SK-N-SH (cell line): Measurements from ENCODE around the gene CTNS. TPM values are rescaled to one million over a fixed set of nuclear protein-coding genes. Genes with fewer than 3 reads are reported as not detected.

Source experiments
- CTCF ChIA-PET: fragments of 300-600, 350-600 bp; formaldehyde crosslinking; extraction: SDS; loops from one replicate; lab custom pipeline; 2021; lab: Yijun Ruan, JAX
- POLR2A ChIA-PET: fragments of 350-600 bp; sonication (Branson Sonifier 250); formaldehyde crosslinking; extraction: SDS; loops from one replicate; lab custom pipeline; 2020; ENCODE audit warnings: antibody characterized with exemption, inconsistent platforms; lab: Yijun Ruan, JAX
- DNase-seq: peaks from one replicate; pipeline ENCODE4 v3.0.0; 2012
- H2AFZ ChIP-seq: fragments of 200-600 bp; sonication (generic); 2 replicates; pipeline ENCODE4 v1.8.1; 2016; ENCODE audit warnings: antibody characterized with exemption, mild to moderate bottlenecking, low read depth
- H3F3A ChIP-seq: fragments of 200-600 bp; sonication (generic); replicated peaks from 2 replicates; pipeline ENCODE3; 2016; ENCODE audit warnings: antibody characterized with exemption, mild to moderate bottlenecking; ENCODE audit not compliant: insufficient read depth
- H3K27ac ChIP-seq, 2 experiments: fragments of 200-500 bp in 1 of 2; fragments of 200-600 bp in 1 of 2; sonication (Bioruptor generic) in 1 of 2; sonication (generic), shearing (Covaris generic) in 1 of 2; 2 replicates each; pipeline versions ENCODE4 v1.5.1 to v1.6.1; 2014 to 2016; ENCODE audit warnings: low read depth in 2 of 2, inconsistent platforms in 1 of 2, low read length in 1 of 2, mild to moderate bottlenecking in 1 of 2, mixed read lengths in 1 of 2
- H3K27me3 ChIP-seq: fragments of 200-600 bp; sonication (generic), shearing (Covaris generic); 2 replicates; pipeline ENCODE4 v1.6.1; 2016; ENCODE audit warnings: mixed run types; ENCODE audit not compliant: insufficient read depth
- H3K36me3 ChIP-seq, 2 experiments: fragments of 200-500 bp in 1 of 2; fragments of 200-600 bp in 1 of 2; sonication (Bioruptor generic) in 1 of 2; sonication (generic) in 1 of 2; replicated peaks in 1 of 2; 2 replicates each; pipeline versions ENCODE3 to v1.5.1; 2014 to 2016; ENCODE audit warnings: low read length in 1 of 2, mild to moderate bottlenecking in 1 of 2; ENCODE audit not compliant: insufficient read depth in 2 of 2, control insufficient read depth in 1 of 2
- H3K4me1 ChIP-seq, 2 experiments: fragments of 200-500 bp in 1 of 2; fragments of 200-600 bp in 1 of 2; sonication (Bioruptor generic) in 1 of 2; sonication (generic), shearing (Covaris generic) in 1 of 2; 2 replicates each; pipeline versions ENCODE4 v1.5.1 to v1.6.1; 2014 to 2016; ENCODE audit warnings: low read depth in 1 of 2, low read length in 1 of 2, mixed run types in 1 of 2; ENCODE audit not compliant: insufficient read depth in 2 of 2, control insufficient read depth in 1 of 2
- H3K4me2 ChIP-seq: fragments of 200-600 bp; sonication (generic), shearing (Covaris generic); 2 replicates; pipeline ENCODE4 v1.6.1; 2017; ENCODE audit warnings: mixed run types
- H3K4me3 ChIP-seq, 2 experiments: fragments of 200-500 bp in 1 of 2; fragments of 200-600 bp in 1 of 2; sonication (Bioruptor generic) in 1 of 2; sonication (generic), shearing (Covaris generic) in 1 of 2; 2 replicates each; pipeline versions ENCODE4 v1.5.1 to v1.8.1; 2014 to 2016; ENCODE audit warnings: low read depth in 2 of 2, inconsistent platforms in 1 of 2, low read length in 1 of 2, mild to moderate bottlenecking in 1 of 2, mixed read lengths in 1 of 2, moderate library complexity in 1 of 2
- H3K79me2 ChIP-seq: fragments of 200-600 bp; sonication (generic); 2 replicates; pipeline ENCODE4 v1.8.1; 2017; ENCODE audit warnings: mild to moderate bottlenecking; ENCODE audit not compliant: insufficient read depth
- H3K9ac ChIP-seq: fragments of 200-600 bp; sonication (generic); 2 replicates; pipeline ENCODE4 v1.6.1; 2017; ENCODE audit warnings: mixed run types
- H3K9me2 ChIP-seq: fragments of 200-600 bp; sonication (generic); 2 replicates; pipeline ENCODE4 v1.6.1; 2017; ENCODE audit warnings: mixed run types
- H3K9me3 ChIP-seq: fragments of 200-600 bp; sonication (generic); 2 replicates; pipeline ENCODE4 v1.6.1; 2017; ENCODE audit warnings: mixed run types, mild to moderate bottlenecking, moderate library complexity
- H4K20me1 ChIP-seq: fragments of 200-600 bp; sonication (generic); 2 replicates; pipeline ENCODE4 v1.6.1; 2017; ENCODE audit warnings: mild to moderate bottlenecking, mixed run types; ENCODE audit not compliant: insufficient read depth
- GATA2 ChIP-seq: sonication (generic); formaldehyde crosslinking; IDR thresholded peaks from 2 replicates; pipeline ENCODE4 v1.5.0; 2020; ENCODE audit warnings: mild to moderate bottlenecking, missing genetic modification reagents
- JUND ChIP-seq: IDR thresholded peaks from 2 replicates; pipeline ENCODE4 v1.4.0; 2012
- RAD21 ChIP-seq: IDR thresholded peaks from 2 replicates; pipeline ENCODE4 v1.6.1; 2012; ENCODE audit warnings: mild to moderate bottlenecking, low read length
- SMC3 ChIP-seq: IDR thresholded peaks from 2 replicates; pipeline ENCODE4 v1.6.1; 2012; ENCODE audit warnings: low read depth, low read length, improper control_type of control experiment
- TCF12 ChIP-seq: IDR thresholded peaks from 2 replicates; pipeline ENCODE4 v1.4.0; 2012
- TEAD4 ChIP-seq: IDR thresholded peaks from 2 replicates; pipeline ENCODE4 v1.4.0; 2012; ENCODE audit warnings: mild to moderate bottlenecking, borderline replicate concordance; ENCODE audit not compliant: insufficient read depth
- WGBS: methylation state at CpG from one replicate; pipeline ENCODE4 v1.1.6; 2017; ENCODE audit warnings: low lambda C conversion rate; 5-methylcytosine and 5-hydroxymethylcytosine counted together
- polyA plus RNA-seq, 3 experiments: library from polyadenylated mRNA; depleted of rRNA; stranded (reverse); fragments of >200 nt; gene quantifications; 2 replicates each; pipeline ENCODE4 v1.2.3, GENCODE V29; 2012
- TF ChIP-seq, protein P1 (sequence below): fragments of 200-600 bp; sonication (generic); IDR thresholded peaks from 2 replicates; pipeline ENCODE4 v1.6.1; 2017; ENCODE audit warnings: antibody characterized with exemption, mild to moderate bottlenecking, moderate library complexity
- TF ChIP-seq, protein P2 (sequence below): IDR thresholded peaks from 2 replicates; pipeline ENCODE4; 2012

CTNS gene
- polyA plus RNA-seq, 1 of the 3 experiments (the other 2 are of a cell fraction), result 8.2 TPM

DNA sequence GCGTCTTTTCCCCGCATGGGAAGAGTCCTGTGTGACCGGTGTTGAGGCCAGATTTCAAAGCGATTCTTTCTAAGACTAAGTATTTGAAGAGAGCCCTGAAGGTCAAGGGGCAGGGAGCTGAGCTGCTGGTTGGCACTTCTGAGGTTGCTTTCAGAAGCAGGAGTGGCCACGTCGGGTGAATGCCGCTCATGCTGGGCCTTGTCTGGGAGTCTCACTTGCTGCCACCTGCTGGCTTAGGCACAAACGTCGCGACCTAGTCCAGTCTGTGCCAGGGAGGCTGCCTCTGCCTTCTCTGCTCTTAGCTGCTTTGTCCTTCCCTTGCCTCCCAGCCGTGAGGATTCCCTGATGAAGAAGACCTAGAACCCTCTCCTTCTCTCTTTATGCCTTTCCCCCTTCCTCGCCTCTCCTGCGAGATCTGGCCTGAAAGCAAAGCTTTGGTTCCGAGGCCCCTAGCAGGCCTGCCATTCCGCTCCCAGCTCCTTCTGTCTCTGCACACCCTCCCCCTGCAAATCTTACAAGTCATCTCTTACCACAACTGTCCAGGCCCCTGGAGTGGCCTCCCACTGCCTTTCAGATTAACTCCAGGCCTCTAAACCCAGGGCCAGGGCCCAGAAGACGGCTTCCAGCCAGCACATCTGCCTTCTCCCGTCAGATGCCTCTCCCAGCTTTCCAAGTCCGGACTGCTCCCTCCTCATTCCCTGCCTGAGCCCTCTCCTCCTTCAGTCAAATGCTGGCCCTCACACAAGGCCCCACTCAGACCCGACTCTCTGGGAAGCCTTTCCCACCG, 11.4 kb downstream of the CTNS start:
- Histone ChIP-seq H3K9me2 (no peaks in the 10 kb centered on the region), H4K20me1 (no peaks in the 10 kb centered on the region), H2AFZ (no peak overlapping the region), H3K36me3 (peaks cover 0 to 8% of the 10 kb centered on the region in 2 experiments), H3K27me3 (no peaks in the 10 kb centered on the region), H3K4me1 (no peaks in the 10 kb centered on the region), H3K4me2 (no peak overlapping the region), H3K27ac (no peak overlapping the region), H3F3A (no peaks in the 10 kb centered on the region), H3K9me3 (no peaks in the 10 kb centered on the region), H3K79me2 (no peaks in the 10 kb centered on the region), H3K9ac (no peak overlapping the region), H3K4me3 (no peak overlapping the region)
- POLR2A ChIA-PET, result no interaction called here
- peak; percentile 58 for TF ChIP-seq RAD21
- TF ChIP-seq SMC3, result peak; percentile 68
- TF ChIP-seq, protein P1, sequence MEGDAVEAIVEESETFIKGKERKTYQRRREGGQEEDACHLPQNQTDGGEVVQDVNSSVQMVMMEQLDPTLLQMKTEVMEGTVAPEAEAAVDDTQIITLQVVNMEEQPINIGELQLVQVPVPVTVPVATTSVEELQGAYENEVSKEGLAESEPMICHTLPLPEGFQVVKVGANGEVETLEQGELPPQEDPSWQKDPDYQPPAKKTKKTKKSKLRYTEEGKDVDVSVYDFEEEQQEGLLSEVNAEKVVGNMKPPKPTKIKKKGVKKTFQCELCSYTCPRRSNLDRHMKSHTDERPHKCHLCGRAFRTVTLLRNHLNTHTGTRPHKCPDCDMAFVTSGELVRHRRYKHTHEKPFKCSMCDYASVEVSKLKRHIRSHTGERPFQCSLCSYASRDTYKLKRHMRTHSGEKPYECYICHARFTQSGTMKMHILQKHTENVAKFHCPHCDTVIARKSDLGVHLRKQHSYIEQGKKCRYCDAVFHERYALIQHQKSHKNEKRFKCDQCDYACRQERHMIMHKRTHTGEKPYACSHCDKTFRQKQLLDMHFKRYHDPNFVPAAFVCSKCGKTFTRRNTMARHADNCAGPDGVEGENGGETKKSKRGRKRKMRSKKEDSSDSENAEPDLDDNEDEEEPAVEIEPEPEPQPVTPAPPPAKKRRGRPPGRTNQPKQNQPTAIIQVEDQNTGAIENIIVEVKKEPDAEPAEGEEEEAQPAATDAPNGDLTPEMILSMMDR, result peak; percentile 61
- no peak for TF ChIP-seq JUND
- TF ChIP-seq TCF12, result no peak
- CTCF ChIA-PET, result interaction anchor here (0.9 to 5.3 kb wide), 15 partner anchors 10 to 862 kb away, joined by 3 to 35 read pairs (median 4); partner anchors contain the start of genes CTNS, NCBP3, SHPK and TAX1BP3
- peak; percentile 71 for DNase-seq
- 76% methylated on average over 18 of the region's 20 CpGs for WGBS

DNA sequence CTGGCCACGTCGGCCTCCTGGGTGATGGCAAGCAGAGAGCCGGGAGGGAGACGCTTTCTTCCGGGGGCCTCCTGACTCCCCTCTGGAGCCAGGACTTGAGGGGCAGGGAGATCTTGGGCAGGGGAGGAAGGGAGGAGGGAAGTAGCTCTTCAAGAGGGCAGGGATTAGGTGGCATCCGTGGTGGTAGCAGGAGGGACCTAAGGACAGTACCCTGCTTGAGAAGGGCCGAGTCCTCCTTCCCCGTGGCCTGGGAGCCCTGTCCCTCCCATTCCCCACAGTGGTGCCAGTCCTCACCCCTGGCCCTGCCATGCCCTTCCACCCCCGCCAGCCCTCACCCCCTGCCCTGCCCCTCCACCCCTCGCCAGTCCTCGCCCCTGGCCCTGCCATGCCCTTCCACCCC, 19.2 kb downstream of the CTNS start:
- peaks cover 0 to 13% of the 10 kb centered on the region in 2 experiments; a peak in 3 of 4 replicates for H3K4me1 ChIP-seq
- H3F3A ChIP-seq, result peaks cover 10% of the 10 kb centered on the region
- H3K27ac ChIP-seq, result no peak overlapping the region
- TF ChIP-seq, protein P2, sequence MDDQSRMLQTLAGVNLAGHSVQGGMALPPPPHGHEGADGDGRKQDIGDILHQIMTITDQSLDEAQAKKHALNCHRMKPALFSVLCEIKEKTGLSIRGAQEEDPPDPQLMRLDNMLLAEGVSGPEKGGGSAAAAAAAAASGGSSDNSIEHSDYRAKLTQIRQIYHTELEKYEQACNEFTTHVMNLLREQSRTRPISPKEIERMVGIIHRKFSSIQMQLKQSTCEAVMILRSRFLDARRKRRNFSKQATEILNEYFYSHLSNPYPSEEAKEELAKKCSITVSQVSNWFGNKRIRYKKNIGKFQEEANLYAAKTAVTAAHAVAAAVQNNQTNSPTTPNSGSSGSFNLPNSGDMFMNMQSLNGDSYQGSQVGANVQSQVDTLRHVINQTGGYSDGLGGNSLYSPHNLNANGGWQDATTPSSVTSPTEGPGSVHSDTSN, result peak; percentile 14; the same call in 1 of the 2 replicates
- no peak for TF ChIP-seq GATA2
- no peak for TF ChIP-seq TEAD4
- no peak for DNase-seq
- H4K20me1 ChIP-seq, result peaks cover 4% of the 10 kb centered on the region; the same call in 1 of the 2 replicates
- H3K4me2 ChIP-seq, result no peak overlapping the region
- H3K9ac ChIP-seq, result no peak overlapping the region
- WGBS, result 97% methylated on average over 6 of the region's 11 CpGs
- no peaks in the 10 kb centered on the region for H3K9me2 ChIP-seq
- ChIA-PET CTCF (no interaction called here), POLR2A (no interaction called here)
- H3K36me3 ChIP-seq, result peaks cover 0 to 5% of the 10 kb centered on the region in 2 experiments
- no peaks in the 10 kb centered on the region for H3K27me3 ChIP-seq
- H2AFZ ChIP-seq, result no peak overlapping the region
- H3K79me2 ChIP-seq, result no peaks in the 10 kb centered on the region
- H3K9me3 ChIP-seq, result no peaks in the 10 kb centered on the region
- H3K4me3 ChIP-seq, result no peak overlapping the region
